Measurements from ENCODE around the gene SLC2A13.

SLC2A13 gene

DNA sequence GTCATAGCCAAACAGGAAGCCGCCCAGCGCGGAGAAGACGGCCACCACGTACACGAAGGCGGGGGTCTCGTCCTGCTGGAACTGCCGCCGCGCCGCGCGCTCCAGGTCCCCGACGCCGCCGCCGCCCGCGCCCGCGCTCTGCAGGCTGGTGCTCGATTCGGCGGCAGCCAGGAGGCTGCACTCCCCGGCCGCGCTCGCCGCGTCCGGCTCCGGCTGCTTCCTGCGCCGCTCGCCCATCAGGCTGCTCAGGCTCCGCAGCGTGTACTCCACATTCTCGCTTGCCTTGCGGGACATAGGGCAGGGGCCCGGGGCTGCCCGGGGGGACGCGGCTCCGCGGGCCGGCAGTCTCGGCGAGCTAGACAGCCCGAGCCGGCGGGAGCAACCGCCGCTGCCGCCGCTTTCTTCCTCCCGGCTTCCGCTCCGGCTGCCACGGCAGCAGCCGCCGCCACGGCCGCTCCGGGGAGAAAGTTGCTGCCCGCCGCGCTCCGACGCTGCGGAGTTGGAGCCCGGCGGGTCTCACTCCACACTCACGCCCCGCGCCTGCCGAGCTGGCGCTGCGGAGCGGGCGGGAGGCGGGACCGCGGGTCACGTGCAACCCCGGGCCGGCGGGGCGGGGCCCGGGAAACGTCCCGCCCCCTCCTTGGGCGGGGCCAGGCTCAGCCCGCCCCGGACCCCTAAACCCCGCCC lies at the start of gene SLC2A13:
SLC2A13 (minus strand) TSS at position 567 of the 687 bp plus-strand sequence; CDS start at position 294, 273 bp downstream.
- DNase-seq = peak; percentile 68

GRCh38 chr12:40154381-40154780 lies 48.5 kb upstream of the SLC2A13 start:
- DNase-seq = no peak

DNA sequence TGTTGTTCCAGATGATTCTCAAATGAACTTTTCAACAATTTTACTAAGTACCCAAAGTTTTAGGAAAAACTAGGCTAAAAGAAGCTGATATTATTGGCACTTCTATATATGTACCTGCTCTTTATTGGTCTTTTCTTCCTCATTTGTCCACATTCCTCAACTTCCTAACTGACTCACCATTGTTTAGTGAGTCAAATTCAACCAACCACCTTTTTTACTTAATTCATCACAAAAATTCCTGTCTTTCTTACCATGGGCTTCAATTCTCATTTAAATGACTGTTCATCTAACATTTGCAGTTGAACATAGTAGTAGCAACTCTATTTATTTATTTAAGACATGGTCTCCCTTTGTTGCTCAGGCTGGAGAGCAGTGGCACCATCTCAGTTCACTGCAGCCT lies 47.6 kb upstream of the SLC2A13 start:
- no peak for DNase-seq

DNA sequence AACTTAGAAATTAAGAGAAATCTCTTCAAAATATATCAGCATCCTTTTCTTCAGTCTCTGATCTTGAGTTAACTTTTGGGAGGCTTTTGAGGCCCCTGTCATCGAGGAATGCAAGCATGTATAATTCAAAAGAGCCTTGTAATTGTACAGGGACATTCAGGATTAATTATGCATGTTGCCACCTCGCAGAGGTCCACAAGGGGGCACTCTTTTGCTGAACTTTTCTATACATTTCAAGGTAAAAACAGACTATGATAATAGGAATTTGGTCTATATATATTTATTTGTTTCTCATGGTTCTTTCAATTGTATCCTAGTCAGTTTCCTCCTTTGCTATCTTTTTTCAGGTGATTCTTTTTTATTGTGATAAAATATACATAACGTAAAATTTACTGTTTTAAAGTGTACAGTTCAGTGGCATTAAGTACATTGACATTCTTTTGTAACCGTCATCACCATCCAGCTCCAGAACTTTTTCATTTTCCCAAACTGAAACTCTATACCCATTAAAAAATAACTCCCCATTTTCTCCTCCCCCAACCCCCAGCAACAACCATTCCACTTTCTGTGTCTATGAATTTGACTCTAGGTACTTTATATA lies 47.0 kb upstream of the SLC2A13 start:
- DNase-seq = peak; percentile 35

- no peak for DNase-seq
These were observed 43.9 kb upstream of the SLC2A13 start for GRCh38 chr12:40149673-40150260.

DNA sequence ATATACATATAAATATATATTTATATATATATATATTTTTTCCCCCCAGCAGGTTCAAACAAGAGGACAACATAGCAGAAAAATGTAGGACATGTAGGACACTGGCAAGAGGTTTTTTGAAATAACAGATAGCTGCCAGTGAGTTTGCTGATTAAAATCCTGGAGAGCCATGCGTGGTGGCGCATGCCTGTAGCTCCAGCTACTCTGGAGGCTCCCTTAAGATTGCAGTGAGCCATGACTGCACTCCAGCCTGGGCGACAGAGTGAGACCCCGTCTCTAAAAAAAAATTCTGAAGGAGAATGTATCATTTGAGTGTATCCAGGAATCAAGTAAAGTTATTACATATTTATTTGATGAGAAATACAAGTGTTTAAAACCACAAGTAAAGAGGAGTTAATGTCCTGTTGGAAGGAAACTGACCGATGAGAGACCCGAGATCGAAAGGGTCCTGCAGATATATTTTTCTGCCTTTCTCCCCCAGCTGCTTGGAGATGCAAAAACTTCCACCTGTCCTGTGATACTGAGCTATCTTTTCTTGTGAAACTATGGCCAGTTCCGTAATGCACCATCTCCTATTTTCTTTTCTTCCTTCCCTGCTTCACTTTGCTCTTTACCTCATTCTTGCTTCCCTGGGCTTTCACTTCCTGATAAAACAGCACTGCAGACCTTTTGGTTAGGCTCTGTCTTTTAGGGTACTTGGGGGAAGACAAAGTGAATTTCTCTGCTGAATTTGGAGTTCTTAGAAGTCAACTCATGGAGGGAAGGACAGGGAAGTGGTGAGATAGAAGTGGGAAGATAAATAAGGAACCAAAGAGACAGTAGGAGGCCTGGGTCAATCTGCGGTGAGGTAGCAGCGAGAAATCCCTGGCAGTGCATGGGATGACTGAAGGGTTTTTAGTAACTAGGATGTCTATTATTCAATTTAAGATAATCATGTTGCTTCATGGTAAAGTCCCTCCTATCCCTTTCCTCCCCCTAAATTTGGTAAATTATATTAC lies 41.2 kb upstream of the SLC2A13 start:
- DNase-seq = no peak

DNA sequence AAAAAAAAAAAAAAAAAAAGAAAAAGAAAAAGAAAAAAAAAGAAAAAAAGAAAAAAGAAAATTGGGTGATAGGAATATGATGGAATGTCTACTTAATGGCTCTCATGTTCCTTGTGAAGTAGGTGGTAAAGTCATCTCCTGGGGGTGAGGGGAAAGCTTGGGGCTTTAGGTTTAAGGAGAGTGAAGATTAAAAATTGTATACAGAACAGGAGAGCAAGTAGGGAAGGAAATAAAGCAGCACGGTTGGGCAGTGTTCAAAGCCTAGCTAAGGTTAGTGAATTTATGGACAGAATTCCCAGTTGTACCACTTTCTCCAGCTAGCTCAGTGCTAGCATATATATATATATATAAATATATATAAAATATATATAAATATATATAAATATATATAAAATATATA lies 40.0 kb upstream of the SLC2A13 start:
- no peak for DNase-seq

DNA sequence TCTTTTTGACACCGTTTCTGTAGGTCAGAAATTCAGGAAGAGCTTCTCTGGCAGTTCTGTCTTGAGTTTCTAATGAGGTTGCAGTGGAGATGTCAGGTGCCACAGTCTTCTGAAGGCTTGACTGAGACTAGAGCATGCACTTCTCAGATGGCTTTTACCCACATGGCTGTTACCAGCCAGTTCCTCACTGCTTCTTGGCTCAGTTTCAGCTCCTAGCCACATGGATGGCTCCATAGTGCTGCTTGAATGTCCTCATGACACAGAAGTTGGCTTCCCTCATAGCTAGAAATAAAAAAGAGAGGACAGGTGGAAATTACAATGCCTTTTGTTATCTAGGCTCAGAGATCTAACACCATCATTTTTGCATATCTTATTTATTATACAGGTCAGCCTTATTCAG lies 38.1 kb upstream of the SLC2A13 start:
- DNase-seq = no peak

GRCh38 chr12:40142001-40142744 lies 36.3 kb upstream of the SLC2A13 start:
- DNase-seq = no peak

- no peak for DNase-seq
These were observed 32.6 kb upstream of the SLC2A13 start for GRCh38 chr12:40138526-40138925.

DNA sequence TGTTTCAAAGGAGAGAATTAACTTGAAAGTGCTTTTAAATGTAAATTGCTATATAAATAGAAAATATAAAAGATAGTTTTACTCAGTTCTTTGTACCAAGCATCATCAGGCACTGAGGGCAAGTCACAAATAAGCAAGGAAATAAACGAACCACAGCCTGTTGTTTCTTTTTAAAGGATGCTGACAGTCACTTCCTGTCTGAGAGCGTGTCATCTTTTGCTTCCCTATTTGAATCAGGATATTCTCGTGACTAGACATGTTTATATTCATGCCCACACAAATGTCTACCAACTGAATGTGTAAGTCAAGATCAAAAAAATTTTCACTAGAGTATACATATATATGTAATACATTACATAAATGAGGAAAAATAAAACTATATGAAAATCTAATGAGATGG lies 31.4 kb upstream of the SLC2A13 start:
- peak; percentile 16 for DNase-seq

DNA sequence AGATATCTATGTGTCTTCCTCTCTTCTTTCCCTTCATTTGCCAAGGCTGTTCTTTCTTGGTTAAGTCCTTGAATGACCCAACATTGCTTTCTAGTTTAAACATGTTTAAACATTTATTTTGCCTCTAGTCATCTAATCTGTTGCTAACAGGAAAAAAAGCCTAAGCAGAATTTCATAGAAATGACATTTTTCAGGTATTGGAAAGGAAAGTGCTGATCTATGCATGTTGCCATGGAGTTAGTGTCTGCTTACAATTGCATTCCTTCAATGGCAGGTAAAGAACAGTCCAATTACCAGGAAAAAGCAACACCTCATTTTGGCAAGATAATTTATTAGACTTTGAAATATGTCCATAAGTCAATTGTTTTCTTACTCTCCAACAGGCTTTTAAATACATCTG lies 21.5 kb upstream of the SLC2A13 start:
- DNase-seq = no peak

GRCh38 chr12:40123496-40123895 lies 17.6 kb upstream of the SLC2A13 start:
- no peak for DNase-seq

DNA sequence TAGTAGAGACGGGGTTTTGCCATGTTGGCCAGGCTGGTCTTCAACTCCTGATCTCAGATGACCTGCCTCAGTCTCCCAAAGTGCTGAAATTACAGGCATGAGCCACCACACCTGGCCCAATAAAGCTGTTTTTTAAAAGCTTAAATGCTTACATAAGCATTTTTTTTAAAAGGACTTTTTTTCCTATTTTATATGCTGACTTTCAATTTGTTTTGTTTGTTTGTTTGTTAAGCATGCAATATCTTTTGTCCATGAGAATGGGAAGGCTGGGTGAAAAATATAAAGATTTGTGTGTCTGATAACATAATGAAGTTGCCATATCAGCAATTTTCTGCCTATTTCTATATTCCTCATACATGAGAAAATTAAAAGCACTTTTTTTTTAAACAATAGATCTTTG lies 17.0 kb upstream of the SLC2A13 start:
- no peak for DNase-seq

- DNase-seq = no peak
These were observed 11.9 kb upstream of the SLC2A13 start for GRCh38 chr12:40117818-40118217.

DNA sequence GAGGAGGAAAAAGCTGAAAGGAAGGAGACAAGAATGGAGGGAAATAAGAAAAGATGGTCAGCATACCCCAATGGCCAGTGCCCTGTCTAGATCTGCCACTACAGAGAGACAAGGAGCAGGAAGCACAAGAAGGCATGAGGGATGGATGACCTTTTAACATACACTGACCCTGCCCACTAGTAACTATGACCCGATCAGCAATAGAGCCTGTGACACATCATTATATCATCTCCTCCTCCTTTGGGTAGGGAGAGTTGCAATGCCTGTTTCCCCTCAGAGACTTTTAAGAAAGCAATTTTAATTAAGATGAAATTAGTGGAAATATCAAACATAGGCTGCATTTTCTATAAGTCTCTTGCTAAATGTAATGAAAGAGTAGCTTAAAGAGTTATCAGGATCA lies 4.7 kb upstream of the SLC2A13 start:
- no peak for DNase-seq

GRCh38 chr12:40107803-40108620 lies 2.1 kb upstream of the SLC2A13 start:
- DNase-seq = no peak

DNA sequence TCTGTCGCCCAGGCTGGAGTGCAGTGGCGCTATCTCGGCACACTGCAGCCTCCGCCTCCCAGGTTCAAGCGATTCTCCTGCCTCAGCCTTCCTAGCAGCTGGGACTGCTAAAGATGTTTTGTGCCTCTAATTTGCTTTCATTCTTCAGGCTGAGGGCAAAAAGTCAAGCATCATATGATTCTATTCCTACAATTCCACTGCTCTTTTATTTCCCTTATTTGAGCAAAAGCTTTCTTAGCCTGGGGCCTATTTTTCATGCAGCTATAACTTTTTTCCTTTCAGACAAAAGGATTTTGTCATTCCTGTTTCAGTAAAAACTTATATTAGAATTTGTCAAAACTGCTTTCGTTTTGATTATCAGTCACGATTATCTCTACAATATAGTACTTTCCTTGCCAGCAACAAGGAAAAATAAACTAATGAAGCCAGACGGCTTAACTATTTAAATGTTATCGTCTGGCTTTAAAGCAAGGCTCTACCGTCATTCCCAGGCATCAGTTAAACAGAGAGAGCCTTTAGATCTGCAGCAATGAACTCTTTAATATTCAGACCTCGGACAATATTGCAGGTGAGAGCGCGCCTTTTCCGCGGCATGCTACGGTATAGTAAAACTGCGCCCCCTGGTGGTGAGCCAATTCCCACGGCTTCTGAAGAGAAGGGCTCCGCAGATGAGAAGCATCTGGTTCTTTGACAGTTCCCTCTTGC lies 1.4 kb upstream of the SLC2A13 start:
- peak; percentile 68 for DNase-seq

DNA sequence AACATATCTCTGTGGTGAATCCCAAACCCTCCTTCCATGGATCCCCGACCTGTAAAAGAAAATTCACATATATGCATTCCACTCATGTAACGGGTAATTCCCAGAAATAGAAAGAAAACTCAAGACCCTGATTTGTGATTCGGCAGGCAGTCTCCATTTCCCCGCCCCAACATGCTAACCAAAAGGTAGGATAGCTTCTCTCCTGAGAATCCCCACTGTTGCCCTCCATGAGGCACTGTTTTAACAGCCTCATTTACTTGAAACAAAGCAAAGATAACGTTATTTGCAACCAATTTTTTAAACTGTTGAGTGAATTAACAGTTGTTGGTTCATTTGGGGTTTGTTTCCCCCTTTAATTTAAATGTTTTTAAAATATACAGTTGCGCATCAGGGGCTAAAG lies 774 bp upstream of the SLC2A13 start:
- no peak for DNase-seq

DNA sequence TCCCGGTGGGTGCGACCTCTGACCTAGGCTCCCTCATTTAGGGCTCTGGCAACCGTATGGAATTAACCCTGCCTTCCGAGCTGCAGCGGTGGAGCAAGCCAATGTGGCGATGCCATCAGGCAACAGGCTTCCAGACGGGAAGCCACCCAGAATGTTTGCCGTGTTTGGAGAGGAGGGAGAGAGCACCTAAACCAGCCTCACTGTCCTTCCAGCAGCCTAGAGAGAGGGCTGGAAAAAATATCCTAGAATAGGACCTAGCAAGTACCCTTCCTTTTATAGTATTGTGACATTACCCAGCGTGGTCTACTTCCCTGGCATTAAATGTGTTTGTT lies 287 bp upstream of the SLC2A13 start:
- no peak for DNase-seq

- DNase-seq = no peak
These were observed 691 bp downstream of the SLC2A13 start for GRCh38 chr12:40105265-40105514.
